NK-92 (cell line): ENCODE data around the gene RESP18.
"Not testable (repeated sequence)": the region's sequence is repeated elsewhere in the genome, so short reads cannot be mapped to it uniquely, and the experiment has no call there.

Experiments
- DNase-seq: peaks from one replicate; lab custom pipeline; 2025; ENCODE audit not compliant: unreplicated experiment; lab: John Stamatoyannopoulos, UW

RESP18 gene

GRCh38 chr2:219292616-219293015 lies 39.9 kb downstream of the RESP18 start:
- no peak for DNase-seq

GRCh38 chr2:219291910-219292490 lies 40.5 kb downstream of the RESP18 start:
- DNase-seq, result no peak

GRCh38 chr2:219291394-219291793 lies 41.1 kb downstream of the RESP18 start:
- DNase-seq, result no peak

- no peak for DNase-seq
These were observed 42.0 kb downstream of the RESP18 start for GRCh38 chr2:219290381-219291171.

- DNase-seq, result no peak
These were observed 42.8 kb downstream of the RESP18 start for GRCh38 chr2:219289537-219290361.

- DNase-seq, result no peak
These were observed 43.4 kb downstream of the RESP18 start for GRCh38 chr2:219289195-219289536.

GRCh38 chr2:219287580-219288265 lies 44.8 kb downstream of the RESP18 start:
- DNase-seq, result no peak

- not testable (repeated sequence) for DNase-seq
These were observed 45.5 kb downstream of the RESP18 start for GRCh38 chr2:219287116-219287440.

GRCh38 chr2:219286436-219287115 lies 46.0 kb downstream of the RESP18 start:
- no peak for DNase-seq

- no peak for DNase-seq
These were observed 46.6 kb downstream of the RESP18 start for GRCh38 chr2:219285894-219286425.

GRCh38 chr2:219285373-219285735 lies 47.2 kb downstream of the RESP18 start:
- no peak for DNase-seq

GRCh38 chr2:219284501-219285372 lies 47.8 kb downstream of the RESP18 start:
- DNase-seq, result no peak

- no peak for DNase-seq
These were observed 49.5 kb downstream of the RESP18 start for GRCh38 chr2:219282943-219283581.

GRCh38 chr2:219282375-219282774 lies 50.2 kb downstream of the RESP18 start:
- no peak for DNase-seq

- no peak for DNase-seq
These were observed 51.0 kb downstream of the RESP18 start for GRCh38 chr2:219281588-219281987.

- DNase-seq, result no peak
These were observed 51.9 kb downstream of the RESP18 start for GRCh38 chr2:219280651-219281050.

GRCh38 chr2:219279916-219280516 lies 52.5 kb downstream of the RESP18 start:
- no peak for DNase-seq

- DNase-seq, result peak; percentile 79
These were observed 53.2 kb downstream of the RESP18 start, which contains the start of gene DNAJB2 for GRCh38 chr2:219279151-219279915. Gene DNAJB2, plus strand, starts transcription at chr2:219279366. Its CDS starts 468 bp downstream, at chr2:219279834.
